Lower leg skin (tissue), 3 donors: ENCODE results near the gene FANCI.

Experiments
- CTCF ChIP-seq, 3 donors: fragments of 450-650 bp; IDR thresholded peaks; one replicate each; pipeline ENCODE4 v1.5.1; 2016; ENCODE audit warnings: antibody characterized with exemption in 3 of 3, mild to moderate bottlenecking in 3 of 3, moderate library complexity in 2 of 3
- POLR2A ChIP-seq, 2 donors: fragments of 450-650 bp; IDR thresholded peaks; one replicate each; pipeline ENCODE4 v1.6.1; 2016 to 2017; ENCODE audit warnings: antibody characterized with exemption in 2 of 2, mild to moderate bottlenecking in 1 of 2, moderate library complexity in 1 of 2

GRCh38 chr15:89218531-89218930, 25.2 kb upstream of the FANCI start:
- TF ChIP-seq CTCF (IDR thresholded peaks at IDR 0.05) (no peak), POLR2A (IDR thresholded peaks at IDR 0.05) (no peak)
